GM18519 (cell line): ENCODE data around the gene OR5AC2.

Experiments used
- ATAC-seq: cut with Tn5 transposase; IDR thresholded peaks from one replicate; pipeline ENCODE4 v1.9.1; 2021; ENCODE audit warnings: mild to moderate bottlenecking, moderate library complexity; ENCODE audit not compliant: unreplicated experiment, low FRiP score

OR5AC2 gene

GRCh38 chr3:98086873-98087272 lies at the start of gene OR5AC2:
TSS of gene OR5AC2 (plus strand) at chr3:98087173. CDS start at chr3:98087173, 0 bp downstream.
- no peak for ATAC-seq

- ATAC-seq: no peak
These were observed 48.7 kb upstream of the OR5AC2 start for GRCh38 chr3:98038286-98038685.

- ATAC-seq: no peak
These were observed 48.1 kb upstream of the OR5AC2 start for GRCh38 chr3:98038876-98039275.

GRCh38 chr3:98039322-98040024 lies 47.5 kb upstream of the OR5AC2 start:
- peak; percentile 85 for ATAC-seq

GRCh38 chr3:98041350-98041749 lies 45.6 kb upstream of the OR5AC2 start:
- ATAC-seq: no peak

- ATAC-seq: no peak
These were observed 38.4 kb upstream of the OR5AC2 start for GRCh38 chr3:98048586-98048985.

GRCh38 chr3:98049271-98049670 lies 37.7 kb upstream of the OR5AC2 start:
- no peak for ATAC-seq

GRCh38 chr3:98056035-98056434 lies 30.9 kb upstream of the OR5AC2 start:
- no peak for ATAC-seq

GRCh38 chr3:98057631-98058030 lies 29.3 kb upstream of the OR5AC2 start:
- ATAC-seq: no peak

- no peak for ATAC-seq
These were observed 28.6 kb upstream of the OR5AC2 start for GRCh38 chr3:98058244-98058960.

- ATAC-seq: no peak
These were observed 18.1 kb upstream of the OR5AC2 start for GRCh38 chr3:98068824-98069223.

GRCh38 chr3:98070840-98071239 lies 16.1 kb upstream of the OR5AC2 start:
- no peak for ATAC-seq

GRCh38 chr3:98073486-98073885 lies 13.5 kb upstream of the OR5AC2 start:
- ATAC-seq: no peak

GRCh38 chr3:98095882-98096281 lies 8.9 kb downstream of the OR5AC2 start:
- ATAC-seq: no peak

- ATAC-seq: no peak
These were observed 12.9 kb downstream of the OR5AC2 start for GRCh38 chr3:98099848-98100247.

- ATAC-seq: no peak
These were observed 21.2 kb downstream of the OR5AC2 start for GRCh38 chr3:98108162-98108561.

GRCh38 chr3:98109807-98110549 lies 23.0 kb downstream of the OR5AC2 start:
- ATAC-seq: no peak

GRCh38 chr3:98110550-98110908 lies 23.6 kb downstream of the OR5AC2 start:
- no peak for ATAC-seq

- no peak for ATAC-seq
These were observed 27.3 kb downstream of the OR5AC2 start for GRCh38 chr3:98114264-98114663.

- ATAC-seq: no peak
These were observed 28.7 kb downstream of the OR5AC2 start for GRCh38 chr3:98115717-98116116.

GRCh38 chr3:98130421-98130820 lies 43.4 kb downstream of the OR5AC2 start, which contains the start of gene OR5H1:
TSS of gene OR5H1 (plus strand) at chr3:98130721. CDS start at chr3:98132698, 1,977 bp downstream.
- ATAC-seq: no peak
